Keratinocyte (primary cell): ENCODE results near the gene GLIPR1L2. TPM values are rescaled to one million over a fixed set of nuclear protein-coding genes. Genes with fewer than 3 reads are reported as not detected.
"Not testable (repeated sequence)": the region's sequence is repeated elsewhere in the genome, so short reads cannot be mapped to it uniquely, and the experiment has no call there.

Source experiments
- DNase-seq: peaks from one replicate; pipeline ENCODE4 v3.0.0-alpha.2; 2011; ENCODE audit warnings: low read depth, missing footprints, low spot score
- FAIRE-seq: peaks from 2 replicates; lab custom pipeline; 2011; peaks lifted over from hg19 to GRCh38; lab: Jason Lieb, UNC
- H2AFZ ChIP-seq: 2 replicates; pipeline ENCODE4 v1.6.0; 2012; ENCODE audit warnings: low read length, control low read depth, inconsistent platforms; ENCODE audit not compliant: control insufficient read depth
- H3K27ac ChIP-seq: 2 replicates; pipeline ENCODE4 v1.5.1; 2011; ENCODE audit warnings: low read length; ENCODE audit not compliant: control insufficient read depth, insufficient read depth
- H3K27me3 ChIP-seq: 3 replicates; pipeline ENCODE4 v1.6.0; 2011; ENCODE audit warnings: low read length; ENCODE audit not compliant: control insufficient read depth, insufficient read depth; ENCODE audit errors: extremely low read depth
- H3K36me3 ChIP-seq, 2 experiments: 2 replicates in 1 of 2; 3 replicates in 1 of 2; pipeline ENCODE4 v1.5.1; 2011; ENCODE audit warnings: low read length in 2 of 2, mild to moderate bottlenecking in 1 of 2; ENCODE audit not compliant: control insufficient read depth in 2 of 2, insufficient read depth in 2 of 2; ENCODE audit errors: extremely low read depth in 1 of 2
- H3K4me1 ChIP-seq: 3 replicates; pipeline ENCODE4 v1.5.1; 2011; ENCODE audit warnings: low read length; ENCODE audit not compliant: control insufficient read depth, insufficient read depth; ENCODE audit errors: extremely low read depth
- H3K4me2 ChIP-seq: 3 replicates; pipeline ENCODE4 v1.6.0; 2011; ENCODE audit warnings: low read depth, low read length; ENCODE audit not compliant: control insufficient read depth, insufficient read depth; ENCODE audit errors: extremely low read depth
- H3K4me3 ChIP-seq, 3 experiments: fragments of 200-600 bp in 1 of 3; sonication (generic) in 1 of 3; 2 replicates in 2 of 3; 3 replicates in 1 of 3; pipeline ENCODE4 v1.5.1; 2011 to 2016; ENCODE audit warnings: low read length in 3 of 3, mild to moderate bottlenecking in 3 of 3, control low read depth in 2 of 3, inconsistent platforms in 1 of 3, low read depth in 1 of 3, mixed read lengths in 1 of 3, mixed run types in 1 of 3, moderate library complexity in 1 of 3; ENCODE audit not compliant: control insufficient read depth in 2 of 3, insufficient read depth in 2 of 3; ENCODE audit errors: extremely low read depth in 1 of 3
- H3K79me2 ChIP-seq: 2 replicates; pipeline ENCODE4 v1.6.0; 2012; ENCODE audit warnings: low read length; ENCODE audit not compliant: control insufficient read depth, insufficient read depth
- H3K9ac ChIP-seq: 3 replicates; pipeline ENCODE4 v1.6.0; 2011; ENCODE audit warnings: low read length; ENCODE audit not compliant: control insufficient read depth, insufficient read depth; ENCODE audit errors: extremely low read depth
- H3K9me1 ChIP-seq: 3 replicates; pipeline ENCODE4 v1.6.0; 2011; ENCODE audit warnings: low read length; ENCODE audit not compliant: control insufficient read depth, insufficient read depth; ENCODE audit errors: extremely low read depth
- H3K9me3 ChIP-seq: 2 replicates; pipeline ENCODE4 v1.5.1; 2012; ENCODE audit warnings: low read depth, low read length; ENCODE audit not compliant: control insufficient read depth
- H4K20me1 ChIP-seq: 3 replicates; pipeline ENCODE4 v1.6.0; 2011; ENCODE audit warnings: low read length; ENCODE audit not compliant: control insufficient read depth, insufficient read depth; ENCODE audit errors: extremely low read depth
- EZH2 ChIP-seq: IDR thresholded peaks from one replicate; pipeline ENCODE4 v1.6.1; 2012; ENCODE audit warnings: inconsistent platforms, mild to moderate bottlenecking, low read length, moderate library complexity
- dilution Hi-C: fragments of 300-500 bp; cut with MboI; formaldehyde crosslinking; loops from one replicate; pipeline ENCODE4 v1.7.0; 2020; ENCODE audit warnings: low sequenced_read_pairs; ENCODE audit not compliant: extremely low pct_ligation_motif_present
- polyA plus RNA-seq, 5 experiments: library from polyadenylated mRNA; depleted of rRNA in 3 of 5; stranded (reverse) in 3 of 5; stranded (forward) in 1 of 5; unstranded in 1 of 5; fragments of >200 nt; gene quantifications; 1 replicate in 1 of 5; 2 replicates in 3 of 5; 3 replicates in 1 of 5; pipeline versions ENCODE4 v1.2.1 to v1.2.3, GENCODE V29; 2011 to 2012; ENCODE audit warnings: missing spikeins in 2 of 5, low read depth in 1 of 5, low replicate concordance in 1 of 5
- TF ChIP-seq, protein P1 (sequence below), 3 experiments: IDR thresholded peaks in 1 of 3; conservative IDR thresholded peaks in 1 of 3; optimal IDR thresholded peaks in 1 of 3; 2 replicates in 2 of 3; 3 replicates in 1 of 3; pipeline versions ENCODE3 to v1.5.1; 2011; ENCODE audit warnings: low read length in 3 of 3, mild to moderate bottlenecking in 3 of 3, moderate library complexity in 2 of 3, control low read depth in 1 of 3, inconsistent platforms in 1 of 3; ENCODE audit not compliant: insufficient read depth in 2 of 3; ENCODE audit errors: extremely low read depth in 1 of 3

Gene GLIPR1L2
- polyA plus RNA-seq, 1 donor (not counting 4 experiments of a cell fraction or from before 2014, with no cell fraction given): 0.41 TPM

DNA sequence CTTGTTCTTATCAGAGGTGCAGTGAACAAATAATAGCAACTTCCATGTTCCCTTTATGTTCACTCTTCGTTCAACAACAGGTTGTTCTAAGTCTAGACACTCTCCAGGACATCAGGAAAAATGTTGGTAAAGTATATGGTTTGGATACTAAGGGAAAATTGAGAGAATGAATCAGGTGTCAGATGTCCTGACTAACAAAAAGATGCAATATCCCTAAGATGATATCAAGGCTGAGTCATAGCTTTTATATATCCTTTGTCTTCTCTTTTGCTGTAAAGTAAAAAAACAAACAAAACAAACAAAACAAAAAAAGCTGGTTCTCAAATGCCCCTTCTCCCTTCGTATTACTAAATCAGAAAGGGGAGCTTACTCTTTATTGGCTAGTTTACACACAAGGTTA is 45.4 kb upstream of the GLIPR1L2 start:
- no peak for TF ChIP-seq EZH2
- TF ChIP-seq, protein P1, sequence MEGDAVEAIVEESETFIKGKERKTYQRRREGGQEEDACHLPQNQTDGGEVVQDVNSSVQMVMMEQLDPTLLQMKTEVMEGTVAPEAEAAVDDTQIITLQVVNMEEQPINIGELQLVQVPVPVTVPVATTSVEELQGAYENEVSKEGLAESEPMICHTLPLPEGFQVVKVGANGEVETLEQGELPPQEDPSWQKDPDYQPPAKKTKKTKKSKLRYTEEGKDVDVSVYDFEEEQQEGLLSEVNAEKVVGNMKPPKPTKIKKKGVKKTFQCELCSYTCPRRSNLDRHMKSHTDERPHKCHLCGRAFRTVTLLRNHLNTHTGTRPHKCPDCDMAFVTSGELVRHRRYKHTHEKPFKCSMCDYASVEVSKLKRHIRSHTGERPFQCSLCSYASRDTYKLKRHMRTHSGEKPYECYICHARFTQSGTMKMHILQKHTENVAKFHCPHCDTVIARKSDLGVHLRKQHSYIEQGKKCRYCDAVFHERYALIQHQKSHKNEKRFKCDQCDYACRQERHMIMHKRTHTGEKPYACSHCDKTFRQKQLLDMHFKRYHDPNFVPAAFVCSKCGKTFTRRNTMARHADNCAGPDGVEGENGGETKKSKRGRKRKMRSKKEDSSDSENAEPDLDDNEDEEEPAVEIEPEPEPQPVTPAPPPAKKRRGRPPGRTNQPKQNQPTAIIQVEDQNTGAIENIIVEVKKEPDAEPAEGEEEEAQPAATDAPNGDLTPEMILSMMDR (optimal IDR thresholded peaks at IDR 0.05 in 1 of 3, IDR thresholded peaks at IDR 0.05 in 1 of 3, conservative IDR thresholded peaks at IDR 0.05 in 1 of 3; ENCODE audit: extremely low read depth in 1 of 3, insufficient read depth in 2 of 3, low read length in 3 of 3): no peak
- no peaks in the 10 kb centered on the region for H3K9me1 ChIP-seq
- no peak overlapping the region for H3K27ac ChIP-seq
- H3K4me1 ChIP-seq: peaks cover 4% of the 10 kb centered on the region
- DNase-seq: no peak
- H3K4me3 ChIP-seq: no peak overlapping the region
- no peak overlapping the region for H3K9ac ChIP-seq
- H3K27me3 ChIP-seq: no peaks in the 10 kb centered on the region
- no peaks in the 10 kb centered on the region for H3K36me3 ChIP-seq
- dilution Hi-C loops: no loop called here
- H3K4me2 ChIP-seq: no peak overlapping the region
- no peak overlapping the region for H2AFZ ChIP-seq
- no peaks in the 10 kb centered on the region for H4K20me1 ChIP-seq
- H3K9me3 ChIP-seq: no peaks in the 10 kb centered on the region
- no peaks in the 10 kb centered on the region for H3K79me2 ChIP-seq
- no peak for FAIRE-seq

DNA sequence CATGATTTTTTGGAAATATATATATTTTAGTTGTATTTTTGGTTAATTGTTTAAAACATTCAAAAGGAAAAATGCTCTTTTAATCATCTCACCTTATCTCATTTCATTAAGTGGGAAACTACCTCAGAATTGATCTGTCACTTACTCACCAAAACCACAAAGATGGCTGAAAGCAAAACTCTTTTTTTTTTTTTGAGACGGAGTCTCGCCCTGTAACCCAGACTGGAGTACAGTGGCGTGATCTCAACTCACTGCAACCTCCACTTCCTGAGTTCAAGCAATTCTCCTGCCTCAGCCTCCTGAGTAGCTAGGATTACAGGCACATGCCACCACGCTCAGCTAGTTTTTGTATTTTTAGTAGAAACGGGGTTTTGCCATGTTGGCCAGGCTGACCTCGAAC is 44.7 kb upstream of the GLIPR1L2 start:
- H3K36me3 ChIP-seq, H3K79me2 ChIP-seq, dilution Hi-C loops, H3K9ac ChIP-seq, H3K9me1 ChIP-seq, DNase-seq, FAIRE-seq, H3K4me1 ChIP-seq, H4K20me1 ChIP-seq, H3K4me2 ChIP-seq, H2AFZ ChIP-seq, H3K9me3 ChIP-seq, H3K27ac ChIP-seq, H3K4me3 ChIP-seq, H3K27me3 ChIP-seq: not testable (repeated sequence)

DNA sequence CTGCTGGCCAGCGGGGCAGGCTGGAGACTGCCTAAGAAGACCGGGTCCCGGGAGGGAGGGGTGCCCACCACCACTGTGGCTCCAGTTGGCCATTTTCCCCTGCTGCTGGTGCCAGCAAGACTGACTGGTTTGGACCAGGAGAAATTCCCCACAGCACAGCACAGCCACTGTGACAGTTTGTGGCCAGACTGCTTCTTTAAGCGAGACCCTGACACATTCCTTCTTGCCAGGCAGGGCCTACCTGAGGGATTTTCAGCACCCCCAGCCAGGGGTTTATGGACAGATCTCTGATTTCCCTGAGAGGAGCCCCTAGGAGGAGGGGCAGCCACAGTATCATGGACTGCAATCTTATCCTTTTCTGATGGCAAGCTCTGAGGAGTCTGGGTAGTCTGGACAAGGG is 40.9 kb upstream of the GLIPR1L2 start:
- no peak overlapping the region for H3K4me3 ChIP-seq
- H3K9me1 ChIP-seq: no peaks in the 10 kb centered on the region
- H4K20me1 ChIP-seq: no peaks in the 10 kb centered on the region
- TF ChIP-seq, protein P1 (optimal IDR thresholded peaks at IDR 0.05 in 1 of 3, IDR thresholded peaks at IDR 0.05 in 1 of 3, conservative IDR thresholded peaks at IDR 0.05 in 1 of 3; ENCODE audit: extremely low read depth in 1 of 3, insufficient read depth in 2 of 3, low read length in 3 of 3): no peak
- TF ChIP-seq EZH2: no peak
- H3K4me1 ChIP-seq: peaks cover 4% of the 10 kb centered on the region
- H3K9ac ChIP-seq: no peak overlapping the region
- H3K36me3 ChIP-seq: no peaks in the 10 kb centered on the region
- DNase-seq (no peak), FAIRE-seq (no peak)
- no peak overlapping the region for H3K27ac ChIP-seq
- no peaks in the 10 kb centered on the region for H3K27me3 ChIP-seq
- H3K4me2 ChIP-seq: no peak overlapping the region
- no peaks in the 10 kb centered on the region for H3K9me3 ChIP-seq
- dilution Hi-C loops: no loop called here
- H3K79me2 ChIP-seq: no peaks in the 10 kb centered on the region
- no peak overlapping the region for H2AFZ ChIP-seq
